HG03097 (cell line): Measurements from ENCODE around the gene APELA.
"Not testable (repeated sequence)": the region's sequence is repeated elsewhere in the genome, so short reads cannot be mapped to it uniquely, and the experiment has no call there.

ENCODE experiments used
- ATAC-seq: cut with Tn5 transposase; IDR thresholded peaks from one replicate; pipeline ENCODE4 v1.9.1; 2021; ENCODE audit not compliant: unreplicated experiment, low FRiP score

APELA gene

GRCh38 chr4:164876700-164877324 lies at the start of gene APELA:
Gene APELA, plus strand, starts transcription at chr4:164877178. Its CDS starts 154 bp downstream, at chr4:164877332.
- peak; percentile 100 for ATAC-seq

- ATAC-seq: no peak
Observed at GRCh38 chr4:164828955-164829354, 48.0 kb upstream of the APELA start.

GRCh38 chr4:164846566-164846965 lies 30.4 kb upstream of the APELA start:
- no peak for ATAC-seq

DNA sequence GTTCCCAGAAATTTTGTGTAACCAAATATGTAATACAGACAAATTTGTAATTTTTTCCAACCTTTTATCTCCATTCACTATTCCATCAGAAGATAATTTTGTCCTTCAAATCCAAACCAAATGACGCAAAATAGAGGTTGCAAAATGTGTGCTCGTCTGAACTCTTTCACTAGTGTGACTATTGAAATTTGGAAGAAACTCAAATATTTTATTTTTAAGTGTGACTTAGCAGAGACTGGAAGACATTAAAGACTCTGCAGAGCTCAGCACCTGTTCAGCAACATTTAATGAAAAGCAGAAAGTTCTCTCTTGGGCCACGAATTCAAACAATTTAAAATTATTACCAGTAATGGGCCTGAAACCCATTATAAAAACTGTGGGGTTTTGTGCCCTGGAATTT lies 30.0 kb upstream of the APELA start:
- no peak for ATAC-seq

DNA sequence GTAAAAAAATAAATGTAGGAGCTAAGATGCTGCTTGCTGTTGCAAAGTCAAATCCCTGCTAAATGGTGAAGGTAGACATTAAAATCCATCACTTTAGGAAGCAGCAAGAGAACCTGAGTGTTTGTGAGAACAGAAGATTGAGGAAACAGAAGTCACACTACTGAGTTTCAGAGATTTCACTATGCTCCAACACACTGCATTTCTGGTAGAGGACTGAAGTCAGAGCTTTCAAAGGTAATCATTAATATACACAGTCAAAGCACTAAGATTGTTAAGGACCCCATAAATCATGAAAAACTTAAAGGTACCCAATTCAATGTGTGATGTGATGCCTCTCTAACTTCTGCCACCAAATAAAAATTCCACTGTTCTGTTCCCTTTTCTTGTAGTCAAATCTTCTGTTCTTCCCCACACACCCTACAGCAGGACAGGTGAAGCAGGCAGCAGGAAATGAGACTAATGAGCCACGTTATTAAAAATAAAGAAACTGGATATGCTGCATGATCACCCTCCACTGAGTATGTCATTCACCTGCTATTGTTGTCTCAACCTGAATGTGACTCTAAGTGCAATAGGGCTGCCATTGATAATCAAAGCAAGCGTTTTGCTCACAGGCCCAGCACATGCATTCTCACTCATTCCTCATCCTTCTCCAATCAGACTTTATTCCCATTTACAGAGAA lies 28.9 kb upstream of the APELA start:
- ATAC-seq: peak; percentile 84

DNA sequence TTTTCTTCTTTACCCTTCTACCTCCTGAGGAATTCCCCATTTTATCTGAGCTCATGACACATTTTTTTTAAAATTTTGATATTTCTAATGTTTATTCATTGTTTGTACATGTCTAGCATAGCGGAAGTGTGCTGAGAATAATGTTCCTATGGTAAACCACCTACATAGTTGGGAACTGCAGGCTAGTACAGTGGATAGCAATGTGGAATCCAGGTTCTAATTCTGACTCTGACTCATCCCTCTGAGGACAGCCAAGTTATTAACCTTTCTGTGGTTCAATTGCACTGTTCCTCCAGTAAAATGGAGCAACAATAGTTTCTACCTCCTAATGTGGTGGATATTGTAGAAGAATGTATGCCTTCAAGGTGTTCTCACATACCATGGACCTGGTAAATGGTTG lies 20.6 kb upstream of the APELA start:
- ATAC-seq: no peak

DNA sequence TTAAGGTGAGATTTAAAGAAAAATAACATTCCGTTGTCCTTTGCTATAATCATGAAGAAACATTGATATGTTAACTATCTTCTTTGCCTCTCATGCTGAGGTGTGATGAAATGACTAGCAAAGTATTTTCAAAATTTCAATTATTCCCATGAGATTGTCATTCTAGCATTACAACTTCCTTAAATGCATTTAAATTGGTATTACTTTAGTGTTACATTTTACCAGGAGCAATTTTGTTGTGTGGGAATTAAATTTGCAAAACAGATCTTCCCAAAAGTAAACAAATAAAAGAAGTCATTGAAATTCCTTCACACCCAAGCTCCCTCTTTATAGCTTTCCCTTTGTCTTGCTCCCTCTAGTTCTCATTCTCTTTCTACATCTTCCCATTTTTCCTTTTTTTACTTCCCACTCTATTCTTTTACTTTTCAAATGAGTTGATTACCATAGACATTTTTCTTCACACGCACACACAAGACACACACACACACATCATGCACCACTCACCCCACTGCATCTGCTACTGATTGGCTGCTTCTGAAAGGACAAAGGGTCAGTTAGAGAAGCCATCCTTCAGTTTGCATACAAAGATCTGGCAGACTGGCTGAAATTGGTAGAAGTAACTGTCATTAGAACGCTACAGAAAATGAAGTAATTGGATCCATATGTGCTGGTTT lies 10.0 kb upstream of the APELA start:
- ATAC-seq: no peak

DNA sequence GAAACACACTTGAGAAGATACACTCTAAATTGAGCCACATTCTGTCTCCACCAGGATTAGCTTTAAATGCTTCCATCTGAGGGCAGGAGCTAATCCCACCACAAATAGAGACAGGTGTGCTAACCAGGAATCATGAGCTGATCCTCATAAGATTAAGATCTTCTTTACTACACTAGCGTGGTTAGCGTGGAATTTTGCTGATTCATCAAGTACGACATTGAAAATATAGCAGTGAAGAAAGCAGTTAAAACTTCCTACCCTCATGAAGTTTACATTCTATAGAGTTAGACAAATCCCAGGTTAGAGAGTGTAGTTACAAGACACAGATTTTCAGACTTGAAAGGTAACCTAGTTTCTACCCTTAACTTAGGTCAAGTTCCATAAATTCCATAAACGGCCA lies 5.3 kb upstream of the APELA start:
- no peak for ATAC-seq

- ATAC-seq: no peak
Observed at GRCh38 chr4:164872481-164872880, 4.5 kb upstream of the APELA start.

DNA sequence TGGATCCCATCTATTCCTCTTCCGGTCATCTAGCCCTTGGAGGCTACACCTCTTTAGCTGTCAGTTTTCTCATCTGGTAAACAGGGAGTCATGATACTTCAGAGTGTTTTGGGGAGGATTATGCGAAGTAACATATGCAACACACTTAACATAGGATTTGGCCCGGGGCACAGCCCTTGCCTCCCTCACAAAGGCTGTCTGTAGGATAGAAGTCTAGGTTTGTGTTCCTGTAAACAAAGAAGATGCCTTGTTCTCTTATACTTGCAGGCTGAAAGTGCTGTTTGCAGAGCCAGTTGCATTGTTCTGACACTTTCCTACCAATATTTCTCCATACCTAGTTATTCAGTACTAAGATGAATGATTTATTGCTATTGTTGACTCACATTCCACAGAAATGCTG lies 2.2 kb upstream of the APELA start:
- ATAC-seq: no peak

DNA sequence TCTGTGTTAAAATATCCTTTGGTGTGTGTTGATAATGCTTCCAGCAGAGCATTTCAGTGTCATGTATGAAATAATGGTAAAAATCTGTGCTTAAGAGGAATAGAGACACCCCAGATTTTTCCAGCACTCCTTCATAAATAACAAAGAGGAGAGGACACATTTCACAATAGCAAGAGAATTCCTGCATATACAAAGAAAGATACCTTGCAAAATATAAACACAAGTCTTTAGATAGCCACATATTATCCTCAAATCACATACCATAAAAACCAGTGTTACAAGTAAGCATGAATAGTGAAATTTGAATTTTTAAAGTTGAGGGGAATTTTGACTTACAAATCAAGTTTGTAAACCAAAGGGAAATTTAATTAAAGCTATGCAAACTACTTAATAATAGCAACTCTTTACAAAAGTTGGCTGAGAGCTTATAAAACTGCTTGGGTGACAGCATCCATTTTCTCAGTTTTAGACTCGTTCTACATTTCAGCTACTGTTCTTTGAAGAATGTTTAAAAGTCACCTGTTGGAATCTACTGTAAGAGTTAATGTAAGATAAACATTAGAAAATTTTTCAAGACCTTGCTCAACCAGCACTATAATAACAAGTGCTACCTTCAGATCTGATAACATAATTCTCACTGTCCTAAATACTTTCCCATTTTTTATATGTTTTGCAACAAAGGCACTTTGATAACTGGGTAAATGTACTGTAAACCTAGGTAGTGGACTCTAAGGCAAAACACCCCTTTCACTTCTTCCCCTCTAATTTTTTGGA lies 3.7 kb downstream of the APELA start:
- no peak for ATAC-seq

DNA sequence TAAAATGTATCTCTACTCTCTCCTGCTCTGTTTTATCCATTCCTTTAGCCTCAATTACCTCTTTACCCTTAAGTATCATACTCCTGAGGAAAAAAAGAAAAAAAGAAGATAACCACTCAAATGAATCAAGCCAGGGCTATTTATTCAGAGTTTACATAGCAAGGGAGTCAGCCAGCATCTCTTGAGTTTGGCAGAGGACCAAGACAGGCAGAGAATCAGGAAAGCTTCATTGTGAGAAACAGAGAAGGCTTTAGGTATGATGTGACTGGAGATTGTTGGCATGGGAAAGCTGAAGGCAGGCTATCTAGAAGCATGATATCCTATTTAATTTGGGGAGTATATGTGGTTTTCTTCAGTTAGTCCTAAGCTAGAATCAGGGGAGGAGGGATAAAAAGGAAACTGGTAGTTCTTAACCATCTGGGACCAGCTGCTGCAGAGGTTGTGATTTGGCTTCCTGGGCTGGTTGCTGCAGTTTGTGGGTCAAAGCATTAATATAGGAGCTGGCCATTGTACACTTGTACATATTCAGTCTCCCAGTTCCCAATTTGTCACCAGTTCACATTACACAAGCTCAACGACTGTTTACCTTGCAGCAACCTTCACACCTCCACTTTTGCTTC lies 11.2 kb downstream of the APELA start:
- peak; percentile 38 for ATAC-seq

- no peak for ATAC-seq
Observed at GRCh38 chr4:164890691-164891090, 13.7 kb downstream of the APELA start.

GRCh38 chr4:164892018-164892417 lies 15.0 kb downstream of the APELA start:
- peak; percentile 96 for ATAC-seq

DNA sequence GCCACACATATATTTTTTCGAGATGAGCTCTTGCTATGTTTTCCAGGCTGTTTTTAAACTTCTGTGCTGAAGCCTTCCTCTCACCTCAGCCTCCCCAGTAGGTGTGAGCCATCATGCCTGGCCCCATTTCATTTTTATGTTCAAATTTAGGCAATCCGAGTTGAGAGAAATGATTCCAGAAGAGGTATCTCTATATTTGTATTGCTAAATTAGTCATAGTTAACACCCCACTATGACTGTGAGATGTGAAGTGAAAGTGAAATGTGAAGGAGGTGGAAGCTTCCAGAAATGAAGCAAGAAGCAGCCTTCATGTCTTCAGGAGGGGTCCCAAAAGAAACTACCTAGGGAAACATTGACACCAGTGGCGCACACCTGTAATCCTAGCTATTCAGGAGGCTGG lies 17.7 kb downstream of the APELA start:
- peak; percentile 47 for ATAC-seq

GRCh38 chr4:164902608-164903007 lies 25.6 kb downstream of the APELA start:
- no peak for ATAC-seq

GRCh38 chr4:164904336-164904735 lies 27.4 kb downstream of the APELA start:
- ATAC-seq: no peak

DNA sequence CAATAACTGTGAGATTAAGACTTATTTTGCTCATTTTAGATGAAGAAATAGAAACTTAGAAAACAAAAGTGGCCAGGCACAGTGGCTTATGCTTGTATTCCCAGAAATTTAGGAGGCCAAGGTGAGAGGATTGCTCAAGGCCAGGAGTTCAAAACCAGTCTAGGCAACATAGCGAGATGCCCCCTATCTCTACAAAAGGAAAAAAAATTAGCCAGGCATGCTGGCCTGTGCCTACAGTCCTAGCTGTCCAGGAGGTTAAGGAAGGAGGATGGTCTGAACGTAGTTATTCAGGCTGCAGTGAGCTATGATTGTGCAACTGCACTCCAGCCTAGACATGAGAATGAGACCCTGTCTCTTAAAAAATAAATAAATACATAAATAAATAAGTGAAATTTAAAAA lies 28.0 kb downstream of the APELA start:
- no peak for ATAC-seq

DNA sequence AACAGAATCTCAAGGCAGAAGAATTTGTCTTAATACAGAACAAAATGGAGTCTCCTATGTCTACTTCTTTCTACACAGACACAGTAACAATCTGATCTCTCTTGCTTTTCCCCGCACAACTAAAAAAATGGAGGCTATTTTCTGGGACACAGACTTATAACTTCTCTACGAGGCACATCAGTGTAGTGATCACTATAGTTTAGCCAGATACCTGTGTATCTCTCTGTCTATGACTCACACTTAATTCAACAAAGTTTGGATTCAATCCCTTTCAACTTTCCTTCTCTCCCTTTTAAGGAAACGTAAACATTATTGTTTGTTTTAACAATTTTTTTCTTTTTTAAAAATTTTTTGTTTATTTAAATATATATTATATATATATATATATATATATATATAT lies 29.4 kb downstream of the APELA start:
- ATAC-seq: no peak

DNA sequence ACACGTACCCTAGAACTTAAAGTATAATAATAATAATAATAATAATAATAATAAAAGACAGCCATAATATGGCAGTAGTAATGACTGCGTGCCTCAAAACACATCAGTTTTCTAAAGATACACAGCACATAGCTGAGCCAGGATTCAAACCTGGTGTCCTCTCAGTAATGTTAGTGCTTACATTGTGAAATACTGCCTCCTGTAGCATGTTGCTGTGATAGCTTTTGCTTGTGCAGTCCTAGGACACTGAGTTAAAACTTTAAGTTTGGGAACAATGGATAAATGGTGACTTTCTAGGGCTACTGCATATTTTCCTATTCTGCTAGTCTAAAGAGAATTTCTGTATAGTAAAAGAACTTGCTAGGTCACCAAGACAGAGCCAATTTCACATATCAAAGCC lies 36.5 kb downstream of the APELA start:
- not testable (repeated sequence) for ATAC-seq

- ATAC-seq: no peak
Observed at GRCh38 chr4:164918956-164919355, 42.0 kb downstream of the APELA start.
